A172 (cell line): ENCODE results near the gene NACC2. TPM values are rescaled to one million over a fixed set of nuclear protein-coding genes. Genes with fewer than 3 reads are reported as not detected.

ENCODE experiments used
- DNase-seq: peaks from one replicate; pipeline ENCODE4 v3.0.0-alpha.2; 2015; ENCODE audit warnings: low spot score
- total RNA-seq: library from RNA; depleted of rRNA; stranded (reverse); fragments of >200 nt; shearing (Covaris generic); gene quantifications from 2 replicates; pipeline ENCODE4 v1.2.3, GENCODE V29; 2014; rRNA removed

The NACC2 gene
- total RNA-seq, 1 experiment from 2014 or later = 41.6 TPM

DNA sequence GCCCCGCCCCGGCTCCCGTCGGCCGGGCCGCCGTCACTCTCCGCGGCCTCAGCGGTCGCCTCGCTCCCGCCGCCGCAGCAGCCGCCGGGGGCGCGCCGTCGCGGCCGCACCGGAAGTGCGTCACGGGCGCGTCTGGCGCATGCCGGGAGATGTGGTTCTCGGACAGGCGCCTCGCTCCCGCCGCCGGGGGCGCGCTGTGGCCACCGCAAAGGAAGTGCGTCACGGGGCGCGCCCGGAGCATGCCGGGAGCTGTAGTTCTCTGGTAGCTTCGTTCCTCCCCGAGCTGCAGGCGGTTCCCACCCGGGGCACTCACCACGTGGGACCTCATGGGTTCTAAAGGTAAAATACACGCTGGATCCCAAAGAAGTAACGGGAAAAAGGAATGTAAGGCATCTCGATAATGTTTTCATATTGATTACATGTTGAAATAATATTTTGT lies 133.8 kb downstream of the NACC2 start, which contains the start of gene UBAC1:
TSS of gene UBAC1 (minus strand) at position 97 of the 439 bp plus-strand sequence. CDS start 211 bp downstream, outside the sequence.
- DNase-seq = peak; percentile 89

DNA sequence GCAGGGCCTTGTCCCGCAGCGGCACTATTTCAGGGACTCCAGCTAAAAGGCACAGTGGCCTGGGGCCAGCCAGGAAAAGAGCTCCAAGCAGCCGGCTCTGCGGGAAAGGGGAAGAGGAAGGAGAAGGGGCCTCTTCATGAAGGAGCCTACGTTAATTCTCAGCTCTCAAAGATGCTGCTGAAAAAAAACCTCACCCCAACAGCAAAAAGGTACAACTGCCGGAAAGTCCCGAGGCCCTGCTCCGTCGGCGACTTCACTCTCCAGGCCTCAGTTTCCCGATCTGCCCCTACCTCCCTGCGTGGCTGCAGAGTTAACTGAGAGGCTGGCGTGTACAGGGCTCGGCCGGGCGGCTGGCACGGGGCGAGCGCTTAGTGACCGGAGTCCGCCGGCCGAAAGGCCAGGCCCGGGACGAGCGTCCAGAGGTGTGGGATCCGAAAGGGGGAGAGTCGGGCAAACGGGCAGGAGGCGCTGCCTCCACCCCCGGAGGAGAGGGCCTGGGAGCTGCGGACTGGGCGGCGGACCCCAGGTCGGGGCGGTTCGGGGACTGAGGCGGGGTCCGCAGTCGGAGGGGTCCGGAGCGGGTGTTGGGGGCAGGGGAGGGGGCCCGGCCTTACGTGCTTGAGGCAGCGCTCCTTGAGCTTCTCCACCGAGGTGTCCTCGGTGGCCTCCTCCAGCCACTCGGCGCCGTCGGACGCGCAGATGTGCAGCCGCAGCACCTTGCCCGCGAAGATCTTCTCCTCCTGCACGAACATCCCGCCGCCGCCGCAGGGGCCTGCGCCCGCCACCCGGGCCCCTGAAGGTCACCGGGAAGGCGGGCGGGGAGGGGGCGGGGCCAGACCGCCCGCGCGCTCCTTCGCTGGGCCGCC lies 134.4 kb downstream of the NACC2 start:
- no peak for DNase-seq

DNA sequence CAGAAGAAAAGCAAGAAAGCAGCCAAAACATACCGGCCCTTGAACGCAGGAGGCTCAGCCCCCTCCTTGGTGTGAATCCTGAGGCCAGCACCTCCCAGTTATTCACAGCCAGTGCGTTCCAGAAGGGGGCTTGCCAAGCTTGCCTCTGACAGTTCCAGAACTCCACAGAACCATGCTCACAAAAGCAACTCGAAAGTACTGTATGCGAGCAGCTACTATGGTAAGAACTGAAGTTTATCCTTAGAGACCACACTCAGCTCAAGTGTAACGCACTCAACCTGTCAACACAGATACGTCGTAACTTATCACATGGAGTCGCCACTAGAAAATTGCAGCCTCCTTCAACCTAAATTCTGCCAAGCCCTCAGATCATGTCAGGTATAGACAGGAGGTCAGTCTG lies 135.3 kb downstream of the NACC2 start:
- no peak for DNase-seq

DNA sequence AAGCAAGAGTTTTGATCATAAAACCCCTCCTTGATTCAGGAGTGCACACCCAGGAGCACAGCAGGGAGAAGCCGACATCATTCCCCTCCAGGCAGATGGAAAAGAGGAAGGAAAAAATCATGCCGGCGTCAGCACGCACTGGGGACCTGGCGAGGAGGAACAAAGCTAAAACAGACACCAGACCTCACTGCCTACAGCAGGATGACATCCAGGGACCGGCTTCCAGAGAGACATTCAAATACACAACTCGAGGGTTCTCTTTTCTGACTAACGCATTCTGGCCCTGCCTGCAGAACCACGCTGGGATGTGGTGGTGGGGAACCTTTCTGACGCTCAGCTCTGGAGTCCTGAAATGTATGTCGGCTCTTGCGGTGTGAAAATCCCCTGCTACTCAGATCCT lies 136.6 kb downstream of the NACC2 start:
- DNase-seq = no peak

DNA sequence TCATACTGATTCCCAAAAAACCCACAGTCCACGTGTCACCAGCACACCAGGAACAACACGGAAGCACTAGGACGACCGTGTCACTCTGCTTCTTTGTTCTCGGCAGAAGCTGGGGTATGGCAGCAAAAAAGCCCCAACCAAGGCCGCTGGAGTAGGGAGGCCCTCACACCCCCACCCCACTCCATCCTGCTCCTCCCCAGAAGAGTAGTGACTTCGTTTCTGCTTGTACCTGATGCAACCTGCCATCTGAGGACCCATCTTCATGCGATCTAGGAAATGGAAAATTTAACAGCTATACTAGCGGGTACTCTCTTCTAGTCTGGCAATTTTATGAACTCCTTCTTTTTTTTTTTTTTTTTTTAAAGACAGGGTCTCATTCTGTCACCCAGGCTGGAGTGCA lies 137.7 kb downstream of the NACC2 start:
- DNase-seq = no peak

DNA sequence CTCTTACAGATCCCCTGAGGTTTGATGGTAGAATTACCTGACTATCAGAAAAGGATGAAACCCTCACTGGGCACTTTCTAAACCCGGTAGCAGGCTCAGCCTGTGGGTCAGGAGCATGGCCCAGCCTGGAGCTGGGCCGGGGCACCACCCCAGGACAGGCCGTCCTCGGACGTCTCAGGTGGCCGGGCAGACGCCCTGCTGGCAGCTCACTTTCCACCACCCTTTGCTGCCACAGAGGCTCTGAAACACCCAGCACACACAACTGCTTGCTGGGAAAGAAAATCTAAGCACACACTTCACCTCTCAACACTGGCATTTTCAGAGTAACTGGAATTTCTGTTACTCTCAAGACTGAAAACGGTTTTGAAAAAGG lies 138.3 kb downstream of the NACC2 start:
- no peak for DNase-seq

Other genes with a start within 250 kb of the NACC2 start
- 30.7 TPM in 2 replicates for gene CAMSAP1, start 187.7 kb downstream of the NACC2 start, total RNA-seq
- gene UBAC1, start 133.9 kb downstream of the NACC2 start, total RNA-seq = 113 and 145 TPM in 2 replicates
- gene TMEM250, start 23.6 kb upstream of the NACC2 start, total RNA-seq = 70.4 and 81.1 TPM in 2 replicates
- gene LHX3, start 109.8 kb upstream of the NACC2 start, total RNA-seq = not detected in 2 replicates
- 33.9 and 39.7 TPM in 2 replicates for gene QSOX2, start 150.5 kb upstream of the NACC2 start, total RNA-seq
- gene CCDC187, start 208.8 kb upstream of the NACC2 start, total RNA-seq = 0.05 and 0.07 TPM in 2 replicates
- gene GPSM1, start 232.2 kb upstream of the NACC2 start, total RNA-seq = 92.9 and 101 TPM in 2 replicates